ENCODE measurements around the gene CAPN1.

The CAPN1 gene

DNA sequence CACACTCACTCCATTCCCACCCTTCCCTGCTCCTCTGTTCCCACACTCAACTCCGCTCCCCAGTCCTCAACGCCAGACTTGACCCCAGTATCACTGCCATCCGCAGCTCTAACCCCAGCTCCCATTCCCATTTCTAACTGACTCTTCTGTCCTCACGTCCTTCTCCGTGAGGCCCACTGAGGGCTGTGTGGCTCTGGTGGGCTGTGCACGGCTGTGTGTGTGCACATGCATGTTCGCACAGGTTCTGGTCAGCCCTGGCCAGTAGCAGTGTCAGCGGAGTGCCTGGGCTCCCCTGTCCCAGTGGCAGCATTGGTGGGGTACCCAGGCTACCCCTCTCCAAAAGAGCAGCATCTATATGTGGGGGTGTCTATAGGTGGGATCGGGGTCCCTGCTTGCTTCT, 5.0 kb downstream of the CAPN1 start:
- H3K4me1 ChIP-seq (ENCODE audit: control insufficient read depth, insufficient read depth, low read length) = no peaks in the 10 kb centered on the region
- H3K36me3 ChIP-seq (ENCODE audit: control insufficient read depth, insufficient read depth, low read length) = peaks cover 45% of the 10 kb centered on the region
- H3K27ac ChIP-seq (ENCODE audit: low read depth, low read length) = no peak overlapping the region
- H3K4me3 ChIP-seq (ENCODE audit: low read length) = no peak overlapping the region
- H3K9ac ChIP-seq (ENCODE audit: low read length) = no peak overlapping the region
- H3K27me3 ChIP-seq (ENCODE audit: control insufficient read depth, insufficient read depth, low read length) = no peaks in the 10 kb centered on the region

- H3K4me1 ChIP-seq (ENCODE audit: control insufficient read depth, insufficient read depth, low read length) = no peaks in the 10 kb centered on the region
- H3K36me3 ChIP-seq (ENCODE audit: control insufficient read depth, insufficient read depth, low read length) = peaks cover 45% of the 10 kb centered on the region
- H3K27me3 ChIP-seq (ENCODE audit: control insufficient read depth, insufficient read depth, low read length) = no peaks in the 10 kb centered on the region
- H3K4me3 ChIP-seq (ENCODE audit: low read length) = no peak overlapping the region
- no peak overlapping the region for H3K27ac ChIP-seq (ENCODE audit: low read depth, low read length)
- H3K9ac ChIP-seq (ENCODE audit: low read length) = no peak overlapping the region
These were observed 5.5 kb downstream of the CAPN1 start for GRCh38 chr11:65187146-65187675.

DNA sequence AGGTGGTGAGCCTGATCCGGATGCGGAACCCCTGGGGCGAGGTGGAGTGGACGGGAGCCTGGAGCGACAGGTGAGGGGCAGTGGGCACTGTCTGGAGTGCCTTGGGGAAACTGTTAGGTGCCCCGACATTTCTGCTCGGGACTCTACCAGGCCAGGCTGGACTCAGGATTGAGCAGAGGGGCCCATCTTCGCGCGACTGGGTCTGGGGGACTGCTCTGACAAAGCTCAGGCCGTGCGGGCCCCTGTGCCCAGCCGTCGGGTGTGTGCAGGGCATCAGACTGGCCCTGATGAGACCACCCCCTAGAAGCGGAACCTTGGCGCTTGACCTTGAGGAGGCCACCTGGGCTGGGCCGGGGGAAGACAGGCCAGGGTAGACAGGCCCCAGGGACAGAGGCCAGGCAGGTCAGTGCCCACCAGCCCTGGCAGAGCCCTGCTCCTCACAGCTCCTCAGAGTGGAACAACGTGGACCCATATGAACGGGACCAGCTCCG, 6.3 kb downstream of the CAPN1 start:
- Histone ChIP-seq H3K27ac (ENCODE audit: low read depth, low read length) (no peak overlapping the region), H3K4me3 (ENCODE audit: low read length) (no peak overlapping the region), H3K36me3 (ENCODE audit: control insufficient read depth, insufficient read depth, low read length) (peaks cover 45% of the 10 kb centered on the region), H3K27me3 (ENCODE audit: control insufficient read depth, insufficient read depth, low read length) (no peaks in the 10 kb centered on the region), H3K4me1 (ENCODE audit: control insufficient read depth, insufficient read depth, low read length) (no peaks in the 10 kb centered on the region), H3K9ac (ENCODE audit: low read length) (no peak overlapping the region)

GRCh38 chr11:65188486-65188885, 6.8 kb downstream of the CAPN1 start:
- Histone ChIP-seq H3K4me3 (ENCODE audit: low read length) (no peak overlapping the region), H3K27me3 (ENCODE audit: control insufficient read depth, insufficient read depth, low read length) (no peaks in the 10 kb centered on the region), H3K27ac (ENCODE audit: low read depth, low read length) (no peak overlapping the region), H3K4me1 (ENCODE audit: control insufficient read depth, insufficient read depth, low read length) (no peaks in the 10 kb centered on the region), H3K36me3 (ENCODE audit: control insufficient read depth, insufficient read depth, low read length) (peaks cover 45% of the 10 kb centered on the region), H3K9ac (ENCODE audit: low read length) (no peak overlapping the region)

DNA sequence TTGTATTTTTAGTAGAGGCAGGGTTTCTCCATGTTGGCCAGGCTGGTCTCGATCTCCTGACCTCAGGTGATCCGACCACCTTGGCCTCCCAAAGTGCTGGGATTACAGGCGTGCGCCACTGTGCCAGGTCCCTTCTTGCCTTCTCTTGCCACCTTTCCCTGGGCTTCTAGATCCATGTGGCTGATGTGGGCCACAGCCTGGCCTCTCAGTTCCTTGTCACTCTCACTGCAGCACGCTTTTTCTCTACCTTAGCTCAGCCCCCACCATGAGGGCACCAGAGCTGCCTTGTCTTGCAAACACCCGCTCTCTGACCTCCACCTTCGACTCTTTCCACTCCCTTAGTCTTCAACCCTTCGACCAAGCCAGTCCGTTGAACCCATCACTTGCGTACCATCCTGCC, 7.5 kb downstream of the CAPN1 start:
- H3K36me3 ChIP-seq (ENCODE audit: control insufficient read depth, insufficient read depth, low read length) = peaks cover 45% of the 10 kb centered on the region

GRCh38 chr11:65194564-65194963, 12.8 kb downstream of the CAPN1 start:
- H3K4me3 ChIP-seq (ENCODE audit: low read length) = no peak overlapping the region
- H3K4me1 ChIP-seq (ENCODE audit: control insufficient read depth, insufficient read depth, low read length) = no peaks in the 10 kb centered on the region
- H3K27ac ChIP-seq (ENCODE audit: low read depth, low read length) = no peak overlapping the region
- H3K9ac ChIP-seq (ENCODE audit: low read length) = no peak overlapping the region
- H3K36me3 ChIP-seq (ENCODE audit: control insufficient read depth, insufficient read depth, low read length) = peaks cover 18% of the 10 kb centered on the region
- H3K27me3 ChIP-seq (ENCODE audit: control insufficient read depth, insufficient read depth, low read length) = no peaks in the 10 kb centered on the region

More for the DNA sequence above, 7.5 kb downstream of the CAPN1 start:
- Histone ChIP-seq H3K27ac (ENCODE audit: low read depth, low read length) (no peak overlapping the region), H3K4me1 (ENCODE audit: control insufficient read depth, insufficient read depth, low read length) (no peaks in the 10 kb centered on the region), H3K27me3 (ENCODE audit: control insufficient read depth, insufficient read depth, low read length) (no peaks in the 10 kb centered on the region), H3K9ac (ENCODE audit: low read length) (no peak overlapping the region), H3K4me3 (ENCODE audit: low read length) (no peak overlapping the region)

- Histone ChIP-seq H3K4me1 (ENCODE audit: control insufficient read depth, insufficient read depth, low read length) (no peaks in the 10 kb centered on the region), H3K36me3 (ENCODE audit: control insufficient read depth, insufficient read depth, low read length) (peaks cover 35% of the 10 kb centered on the region), H3K27me3 (ENCODE audit: control insufficient read depth, insufficient read depth, low read length) (no peaks in the 10 kb centered on the region), H3K9ac (ENCODE audit: low read length) (no peak overlapping the region), H3K4me3 (ENCODE audit: low read length) (no peak overlapping the region), H3K27ac (ENCODE audit: low read depth, low read length) (no peak overlapping the region)
These were observed 22.4 kb downstream of the CAPN1 start for GRCh38 chr11:65204143-65204542.

DNA sequence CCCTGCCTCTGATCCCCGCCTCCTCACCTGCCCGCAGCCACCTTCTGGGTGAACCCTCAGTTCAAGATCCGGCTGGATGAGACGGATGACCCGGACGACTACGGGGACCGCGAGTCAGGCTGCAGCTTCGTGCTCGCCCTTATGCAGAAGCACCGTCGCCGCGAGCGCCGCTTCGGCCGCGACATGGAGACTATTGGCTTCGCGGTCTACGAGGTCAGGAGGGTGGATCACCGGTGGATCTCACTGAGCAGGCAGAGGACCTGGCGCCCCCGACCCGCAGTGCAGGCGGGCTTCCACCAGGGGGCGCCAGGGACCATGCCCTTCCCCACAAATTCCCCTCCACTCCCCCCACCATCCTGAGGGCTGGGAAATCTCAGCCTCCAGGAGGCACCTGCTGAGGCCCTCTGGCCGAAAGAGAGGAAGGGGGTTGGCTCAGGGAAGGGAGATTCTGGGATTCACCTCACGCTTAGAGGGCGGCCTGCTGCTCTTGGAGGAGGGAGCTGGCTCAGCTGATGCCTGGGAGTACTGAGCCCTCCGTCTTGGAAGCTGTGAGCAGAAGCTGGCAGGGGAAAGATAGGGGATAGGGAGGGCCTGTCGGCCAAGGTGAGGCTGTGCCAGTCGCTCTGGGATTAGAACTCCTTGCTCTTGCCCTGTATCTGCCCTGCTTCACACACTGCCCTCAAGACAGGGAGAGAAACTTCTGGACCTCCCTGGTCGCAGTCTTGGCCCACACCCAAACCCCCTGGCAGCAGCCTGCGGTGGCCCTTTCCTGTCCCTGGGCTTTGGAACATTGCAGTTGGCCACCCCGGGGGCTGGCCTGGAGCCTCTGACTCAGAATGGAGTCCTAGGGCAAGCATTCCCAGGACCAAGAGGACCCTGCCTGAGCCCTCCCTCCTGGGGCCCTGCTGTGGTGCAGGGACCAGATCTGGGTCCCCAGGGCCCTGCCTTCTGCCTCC, 23.2 kb downstream of the CAPN1 start:
- Histone ChIP-seq H3K4me3 (ENCODE audit: low read length) (no peak overlapping the region), H3K36me3 (ENCODE audit: control insufficient read depth, insufficient read depth, low read length) (peaks cover 41% of the 10 kb centered on the region), H3K27ac (ENCODE audit: low read depth, low read length) (no peak overlapping the region), H3K4me1 (ENCODE audit: control insufficient read depth, insufficient read depth, low read length) (no peaks in the 10 kb centered on the region), H3K27me3 (ENCODE audit: control insufficient read depth, insufficient read depth, low read length) (no peaks in the 10 kb centered on the region), H3K9ac (ENCODE audit: low read length) (no peak overlapping the region)

DNA sequence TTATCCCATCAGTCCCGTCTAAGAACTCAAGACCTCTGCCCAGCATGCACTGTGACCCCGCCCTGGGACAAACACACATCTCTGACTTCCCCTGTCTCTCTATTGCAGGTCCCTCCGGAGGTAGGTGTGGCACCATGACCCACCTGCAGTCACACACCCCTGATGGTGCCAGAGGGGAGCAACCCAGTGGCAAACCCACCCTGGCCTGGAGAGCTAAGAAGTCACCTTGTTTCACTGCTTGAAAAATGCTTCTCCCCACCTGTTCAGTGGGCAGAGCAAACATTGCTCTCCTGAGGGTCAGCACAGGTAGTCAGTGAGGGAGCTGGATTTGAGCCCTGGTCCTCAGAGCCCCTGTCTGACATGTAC, 23.9 kb downstream of the CAPN1 start:
- Histone ChIP-seq H3K9ac (ENCODE audit: low read length) (no peak overlapping the region), H3K27ac (ENCODE audit: low read depth, low read length) (no peak overlapping the region), H3K4me3 (ENCODE audit: low read length) (no peak overlapping the region), H3K27me3 (ENCODE audit: control insufficient read depth, insufficient read depth, low read length) (no peaks in the 10 kb centered on the region), H3K4me1 (ENCODE audit: control insufficient read depth, insufficient read depth, low read length) (no peaks in the 10 kb centered on the region), H3K36me3 (ENCODE audit: control insufficient read depth, insufficient read depth, low read length) (peaks cover 45% of the 10 kb centered on the region)

- no peak overlapping the region for H3K27ac ChIP-seq (ENCODE audit: low read depth, low read length)
- no peak overlapping the region for H3K9ac ChIP-seq (ENCODE audit: low read length)
- H3K36me3 ChIP-seq (ENCODE audit: control insufficient read depth, insufficient read depth, low read length) = peaks cover 52% of the 10 kb centered on the region
- H3K27me3 ChIP-seq (ENCODE audit: control insufficient read depth, insufficient read depth, low read length) = no peaks in the 10 kb centered on the region
- H3K4me3 ChIP-seq (ENCODE audit: low read length) = no peak overlapping the region
- no peaks in the 10 kb centered on the region for H3K4me1 ChIP-seq (ENCODE audit: control insufficient read depth, insufficient read depth, low read length)
These were observed 24.7 kb downstream of the CAPN1 start for GRCh38 chr11:65206441-65206841.

- no peak overlapping the region for H3K4me3 ChIP-seq (ENCODE audit: low read length)
- no peaks in the 10 kb centered on the region for H3K27me3 ChIP-seq (ENCODE audit: control insufficient read depth, insufficient read depth, low read length)
- H3K4me1 ChIP-seq (ENCODE audit: control insufficient read depth, insufficient read depth, low read length) = no peaks in the 10 kb centered on the region
- H3K36me3 ChIP-seq (ENCODE audit: control insufficient read depth, insufficient read depth, low read length) = peaks cover 52% of the 10 kb centered on the region
- no peak overlapping the region for H3K9ac ChIP-seq (ENCODE audit: low read length)
- no peak overlapping the region for H3K27ac ChIP-seq (ENCODE audit: low read depth, low read length)
These were observed 25.2 kb downstream of the CAPN1 start for GRCh38 chr11:65206901-65207300.

- Histone ChIP-seq H3K27ac (ENCODE audit: low read depth, low read length) (no peak overlapping the region), H3K36me3 (ENCODE audit: control insufficient read depth, insufficient read depth, low read length) (peaks cover 56% of the 10 kb centered on the region), H3K4me3 (ENCODE audit: low read length) (no peak overlapping the region), H3K4me1 (ENCODE audit: control insufficient read depth, insufficient read depth, low read length) (no peaks in the 10 kb centered on the region), H3K9ac (ENCODE audit: low read length) (no peak overlapping the region), H3K27me3 (ENCODE audit: control insufficient read depth, insufficient read depth, low read length) (no peaks in the 10 kb centered on the region)
These were observed 26.4 kb downstream of the CAPN1 start for GRCh38 chr11:65207918-65208784.

Data from rectal smooth muscle tissue (tissue), 1 donor.